GM19467 (cell line): Measurements from ENCODE around the gene VWA3B.

Experiments used
- ATAC-seq: cut with Tn5 transposase; IDR thresholded peaks from one replicate; pipeline ENCODE4 v1.9.1; 2021; ENCODE audit warnings: mild to moderate bottlenecking, moderate library complexity; ENCODE audit not compliant: unreplicated experiment

Gene VWA3B

DNA sequence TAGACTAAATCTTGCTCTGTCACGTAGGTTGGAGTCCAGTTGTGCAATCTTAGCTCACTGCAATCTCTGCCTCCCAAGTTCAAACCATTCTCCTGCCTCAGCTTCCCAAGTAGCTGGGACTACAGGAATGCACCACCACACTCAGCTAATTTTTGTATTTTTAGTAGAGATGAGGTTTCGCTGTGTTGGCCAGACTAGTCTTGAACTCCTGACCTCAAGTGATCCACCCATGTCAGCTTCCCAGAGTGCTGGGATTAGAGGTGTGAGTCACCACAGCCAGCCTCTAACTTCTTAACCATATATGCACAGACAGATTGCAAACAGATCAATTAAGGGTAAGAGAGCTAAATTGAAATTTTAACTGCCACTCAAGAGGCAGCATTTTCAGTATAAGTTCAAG, 237.2 kb downstream of the VWA3B start:
- ATAC-seq, result no peak

DNA sequence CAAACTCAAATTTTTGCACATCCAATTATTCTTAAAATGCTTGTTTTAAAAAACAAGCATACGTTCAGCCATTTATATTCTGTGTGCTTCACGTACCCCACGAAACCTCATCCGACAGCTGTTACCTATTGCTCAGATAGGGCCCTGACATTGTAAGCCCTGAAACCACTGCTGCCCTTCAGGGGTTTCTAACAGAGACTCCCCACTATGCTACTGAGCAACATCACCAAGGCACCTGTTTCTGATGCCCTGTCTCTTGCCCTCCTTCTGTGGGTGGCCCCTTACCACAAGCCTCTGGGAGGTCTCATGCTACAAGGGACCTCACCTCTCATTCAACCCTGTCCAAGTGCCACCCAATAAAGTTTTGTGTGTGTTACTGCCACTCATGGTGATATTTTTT, 240.8 kb downstream of the VWA3B start:
- no peak for ATAC-seq

DNA sequence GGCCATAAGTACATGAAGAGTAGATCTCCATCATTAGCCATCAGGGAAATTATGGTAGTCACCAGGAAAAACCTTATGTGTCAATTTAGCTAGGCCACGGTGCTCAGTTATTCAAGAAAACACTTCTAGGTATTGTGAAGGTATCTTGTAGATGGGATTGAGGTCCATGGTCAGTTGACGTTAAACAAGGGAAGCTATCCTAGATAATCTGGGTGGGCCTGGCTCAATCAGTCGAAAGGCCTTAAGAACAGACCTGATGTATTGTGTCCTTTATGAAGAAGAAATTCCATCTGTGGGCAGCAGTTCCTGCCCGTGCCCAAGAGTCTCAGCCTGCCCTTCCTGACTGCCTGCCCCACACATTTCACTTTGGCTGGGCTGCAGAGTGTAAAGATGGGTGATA, 242.6 kb downstream of the VWA3B start:
- no peak for ATAC-seq

DNA sequence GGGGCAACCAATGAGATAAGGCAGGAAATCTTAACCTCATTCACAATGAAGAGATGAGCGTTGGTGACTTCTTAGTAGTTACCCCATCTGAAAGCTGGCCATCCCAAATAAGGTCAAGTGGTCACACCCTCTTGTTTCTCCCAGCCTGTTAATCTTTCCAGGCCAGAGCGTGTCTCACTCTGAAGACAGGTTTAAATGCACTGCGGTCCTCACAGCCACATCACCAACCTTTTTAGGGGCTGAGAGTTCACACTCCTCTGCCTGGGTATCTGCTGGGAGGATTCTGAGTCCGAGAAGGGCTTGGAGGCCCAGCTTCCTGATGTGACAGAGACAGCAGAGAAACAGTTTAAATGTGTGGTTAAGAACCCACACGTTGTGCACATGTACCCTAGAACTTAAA, 246.0 kb downstream of the VWA3B start:
- no peak for ATAC-seq

GRCh38 chr2:98333922-98334321, 247.0 kb downstream of the VWA3B start:
- ATAC-seq, result no peak

DNA sequence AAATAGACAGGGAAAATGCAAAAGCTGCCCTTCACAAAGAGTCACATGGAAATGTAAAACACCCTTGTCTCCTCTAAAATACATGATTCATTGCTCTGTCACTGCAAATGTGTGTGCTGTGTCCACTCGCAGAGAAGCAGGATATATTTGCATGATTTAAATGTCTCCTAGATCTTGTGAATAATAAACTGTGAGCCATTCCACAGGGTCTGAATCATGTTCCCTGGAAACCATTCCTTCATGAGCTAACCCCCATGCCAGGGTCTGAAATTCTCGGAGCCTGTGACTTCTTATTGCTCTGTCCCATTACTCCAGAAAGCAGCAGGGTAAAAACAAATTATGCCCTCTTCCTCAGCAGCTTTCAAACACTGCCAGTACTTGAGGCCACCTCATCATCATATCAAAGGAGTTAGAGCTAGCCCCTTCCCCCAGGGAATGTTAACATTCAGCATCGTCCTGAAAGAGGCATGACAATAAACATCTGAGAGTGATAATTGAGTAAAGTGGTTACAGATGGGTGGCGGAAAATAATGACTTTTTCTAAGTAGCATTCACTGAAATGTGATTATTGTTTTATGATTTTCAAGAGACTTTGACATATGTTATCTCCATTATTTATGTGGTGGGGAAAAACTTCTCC, 247.6 kb downstream of the VWA3B start:
- no peak for ATAC-seq

DNA sequence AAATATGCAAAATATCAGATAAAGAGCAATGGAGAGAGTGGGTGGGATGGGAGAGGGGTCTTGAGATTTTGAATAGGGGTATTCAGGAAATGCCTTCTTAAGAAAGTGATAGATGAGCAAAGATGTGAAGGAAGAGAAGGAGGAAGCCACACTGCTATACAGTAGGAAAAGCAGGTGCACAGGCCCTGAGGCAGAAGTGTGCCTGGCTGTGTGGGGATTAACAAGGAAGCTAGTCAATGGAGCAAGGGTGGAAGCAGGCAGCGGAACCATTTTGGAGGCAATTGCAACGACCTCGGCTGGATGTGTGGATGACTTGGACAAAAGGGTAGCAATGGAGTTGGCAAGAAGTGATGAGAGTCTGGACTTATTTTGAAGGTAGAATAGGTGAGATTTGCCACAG, 248.3 kb downstream of the VWA3B start:
- ATAC-seq, result no peak

DNA sequence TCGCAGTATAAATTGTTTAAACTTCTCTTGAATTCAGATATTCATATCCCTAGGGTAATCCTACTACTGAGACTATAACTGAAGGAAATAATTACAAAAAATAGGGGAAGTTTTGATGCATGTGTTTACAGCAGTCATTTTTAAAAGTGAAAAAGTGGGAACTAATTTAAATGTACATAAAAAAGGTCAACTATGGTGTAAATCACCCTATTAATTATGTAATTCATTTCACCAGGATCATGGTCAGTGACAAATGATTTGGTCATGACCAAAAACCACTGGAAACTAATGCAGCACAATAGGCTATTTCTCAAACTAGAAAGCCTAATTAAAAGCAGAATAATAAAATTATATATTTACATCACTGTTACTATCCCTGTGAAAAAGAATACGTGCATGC, 254.3 kb downstream of the VWA3B start:
- ATAC-seq, result no peak

GRCh38 chr2:98343285-98343684, 256.3 kb downstream of the VWA3B start:
- ATAC-seq, result no peak

- no peak for ATAC-seq
These were observed 259.6 kb downstream of the VWA3B start, which contains the start of gene CNGA3 for GRCh38 chr2:98346311-98347236. TSS of gene CNGA3 (plus strand) at chr2:98346456. CDS start at chr2:98369976, 23,520 bp downstream.

DNA sequence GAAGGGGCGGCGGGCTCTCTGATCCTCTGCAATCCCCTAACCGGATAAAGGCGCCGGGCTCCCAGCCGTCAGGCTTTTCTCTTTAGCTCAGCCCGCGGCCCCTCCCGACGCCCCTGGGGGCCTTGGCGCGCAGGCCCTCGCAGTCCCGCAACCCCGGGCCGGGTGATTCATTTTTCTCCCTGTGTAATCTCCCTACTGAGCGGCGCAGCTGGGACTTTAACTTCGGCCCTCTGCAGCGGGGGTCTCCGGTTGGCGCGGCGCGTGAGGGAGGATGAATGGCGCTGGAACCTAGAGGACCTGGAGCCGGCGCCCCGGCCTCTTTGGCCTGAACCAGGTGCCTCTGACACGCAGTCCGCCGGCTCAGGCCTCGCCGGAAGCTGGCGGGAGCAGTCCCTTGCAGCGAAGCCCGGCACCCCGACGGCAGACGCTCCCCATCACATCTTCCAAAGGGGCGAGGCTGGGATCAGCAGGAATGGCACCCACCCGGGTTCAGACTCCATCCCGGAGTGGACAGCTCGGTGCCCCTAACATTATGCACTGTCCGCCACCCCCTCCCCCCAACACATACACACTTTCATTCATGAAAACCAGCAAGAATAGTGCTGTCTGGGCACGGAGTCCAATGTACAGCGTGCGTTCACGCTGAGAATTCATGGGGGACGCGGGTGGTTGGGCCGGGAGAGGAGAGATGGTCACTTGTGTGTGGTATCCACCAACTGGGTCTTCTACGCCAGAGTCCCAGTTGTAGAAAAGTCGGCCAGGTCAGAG, 260.5 kb downstream of the VWA3B start:
- ATAC-seq, result no peak

DNA sequence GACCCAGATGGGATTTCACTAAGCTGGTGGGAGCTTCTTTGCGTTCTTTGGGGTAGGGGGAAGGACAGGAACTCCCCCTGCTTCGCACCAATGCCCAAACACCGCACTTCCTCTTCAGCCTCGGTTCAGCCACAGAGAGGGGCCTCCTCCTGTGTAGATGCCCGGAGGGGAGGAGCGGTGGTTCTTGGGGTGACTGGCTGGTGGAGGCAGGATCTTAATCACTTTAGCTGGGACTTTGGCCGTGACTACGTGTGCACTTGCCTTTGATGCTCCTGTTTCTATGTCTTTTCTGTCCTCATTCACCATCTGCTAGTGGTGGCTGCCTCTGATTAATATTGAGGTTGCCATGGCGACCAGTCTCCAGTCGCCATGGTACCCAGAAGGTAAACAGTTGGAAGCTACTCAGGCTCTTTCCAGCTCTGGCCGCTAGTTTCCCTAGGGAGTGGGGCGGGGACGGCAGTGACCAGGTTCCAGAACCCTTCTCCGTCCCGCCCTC, 261.1 kb downstream of the VWA3B start:
- no peak for ATAC-seq

DNA sequence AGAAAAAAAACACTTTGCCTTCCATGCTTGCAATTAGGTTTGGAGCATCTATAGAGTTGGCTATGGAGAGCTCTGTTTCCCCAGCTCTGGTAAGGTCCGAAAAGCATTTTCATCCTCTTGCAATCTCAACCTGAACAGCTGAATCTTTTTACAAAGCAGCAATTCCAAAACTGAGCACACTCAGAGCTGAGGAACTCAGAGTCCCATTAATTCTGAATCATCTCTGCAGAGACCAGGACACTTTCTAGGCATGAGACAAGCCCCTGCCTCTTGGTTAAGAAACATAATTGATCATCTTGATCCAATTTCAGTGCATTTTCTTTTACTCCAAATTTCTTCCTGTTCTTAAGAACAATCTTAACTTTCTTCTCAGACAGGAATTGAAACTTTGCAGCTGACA, 263.4 kb downstream of the VWA3B start:
- ATAC-seq, result no peak

- ATAC-seq, result no peak
These were observed 268.9 kb downstream of the VWA3B start for GRCh38 chr2:98355881-98356280.

GRCh38 chr2:98356729-98357128, 269.8 kb downstream of the VWA3B start:
- no peak for ATAC-seq

- ATAC-seq, result no peak
These were observed 270.9 kb downstream of the VWA3B start for GRCh38 chr2:98357849-98358248.

DNA sequence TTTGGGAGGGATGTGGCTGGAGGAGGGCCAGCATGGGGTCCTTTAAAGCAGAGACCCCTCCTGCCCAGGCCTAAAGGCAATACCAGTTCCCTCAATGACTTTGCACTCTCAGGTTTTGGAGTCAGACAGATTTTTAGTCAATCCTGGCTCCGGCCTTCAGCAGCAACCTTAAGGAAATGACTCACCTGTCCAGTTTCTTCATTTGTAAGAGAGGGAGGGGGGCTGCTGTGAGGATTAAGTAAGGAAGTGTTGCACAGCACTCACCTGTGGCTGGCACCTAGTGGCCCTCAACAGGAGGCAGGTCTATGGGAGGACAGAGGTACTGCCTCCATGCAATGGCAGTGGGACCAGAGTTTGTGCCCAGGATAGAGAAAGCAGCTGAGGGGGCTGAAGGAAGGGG, 273.0 kb downstream of the VWA3B start:
- no peak for ATAC-seq
